Fibroblast of mammary gland (primary cell): ENCODE data around the gene ACO1.

Experiments
- DNase-seq: peaks from one replicate; pipeline ENCODE4 v3.0.0-alpha.2; 2010; ENCODE audit warnings: low read depth
- H3K4me3 ChIP-seq: 2 replicates; pipeline ENCODE4 v1.5.1; 2011; ENCODE audit warnings: low read depth, mild to moderate bottlenecking, low read length, moderate library complexity; ENCODE audit not compliant: control insufficient read depth
- CTCF ChIP-seq: conservative IDR thresholded peaks from 2 replicates; pipeline ENCODE4 v1.5.1; 2011; ENCODE audit warnings: low read depth, low read length, inconsistent platforms; ENCODE audit not compliant: control insufficient read depth, insufficient read depth

ACO1 gene

GRCh38 chr9:32384364-32385151, at the start of gene ACO1:
TSS of gene ACO1 (plus strand) at chr9:32384643. CDS start at chr9:32405507, 20,864 bp downstream.
- H3K4me3 ChIP-seq, result peak within 1 kb of the TSS; percentile 87
- TF ChIP-seq CTCF, result no peak

GRCh38 chr9:32334916-32335895, 49.2 kb upstream of the ACO1 start:
- DNase-seq, result no peak
- no peak for TF ChIP-seq CTCF
- H3K4me3 ChIP-seq, result no peak overlapping the region

More at GRCh38 chr9:32384364-32385151, at the start of gene ACO1:
- peak; percentile 77 for DNase-seq

GRCh38 chr9:32339424-32339823, 45.0 kb upstream of the ACO1 start:
- TF ChIP-seq CTCF, result no peak
- H3K4me3 ChIP-seq, result no peak overlapping the region
- DNase-seq, result no peak

DNA sequence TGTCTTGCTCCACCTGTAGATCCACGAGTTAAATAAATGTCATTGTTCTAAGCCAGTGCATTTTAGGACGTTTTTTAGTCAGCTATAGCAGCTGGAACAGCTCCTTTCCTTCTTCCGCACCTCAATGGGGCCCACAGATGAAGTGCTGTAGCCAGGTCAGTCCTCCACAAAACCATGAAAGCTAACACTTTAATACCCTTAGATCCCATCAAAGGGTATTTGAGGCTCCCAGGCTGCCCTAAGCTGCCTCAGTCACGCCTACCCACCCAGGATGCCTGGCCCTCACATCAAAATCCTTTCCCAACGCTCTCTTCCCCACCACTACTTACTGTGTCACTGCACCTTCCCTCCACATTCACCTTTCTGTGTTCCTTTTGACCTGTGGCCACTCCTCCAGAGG, 44.1 kb upstream of the ACO1 start:
- no peak overlapping the region for H3K4me3 ChIP-seq
- TF ChIP-seq CTCF, result no peak
- no peak for DNase-seq

DNA sequence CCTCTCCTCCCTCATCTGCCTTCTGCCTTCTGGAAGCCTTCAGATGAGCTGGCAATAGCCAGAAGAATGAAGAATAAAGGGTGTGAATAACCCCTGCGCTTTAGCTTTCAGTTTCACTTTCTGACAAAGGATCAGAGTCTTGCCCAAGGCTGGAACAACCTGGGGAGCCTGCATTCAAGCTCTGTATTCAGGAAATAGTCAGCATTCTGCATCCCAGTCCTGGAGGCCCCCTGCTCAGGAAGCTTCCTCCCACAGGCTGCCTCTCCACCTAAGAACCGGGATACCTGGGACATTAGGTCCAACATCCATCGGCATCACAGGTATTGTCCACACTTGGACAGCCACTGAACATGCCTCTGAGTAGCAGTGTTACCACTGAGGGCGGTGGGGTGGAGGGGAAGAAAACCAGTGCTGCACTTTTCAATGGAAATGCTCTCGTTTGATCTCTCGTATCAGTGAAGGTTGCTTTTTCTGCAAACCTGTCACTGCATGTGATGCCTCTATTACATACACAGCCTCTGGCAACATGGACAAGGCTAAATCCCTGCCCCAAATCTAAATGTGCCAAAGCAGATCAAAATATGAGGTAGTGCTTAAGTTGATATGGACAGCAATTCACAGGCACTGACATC, 39.8 kb upstream of the ACO1 start:
- DNase-seq, result peak; percentile 11
- TF ChIP-seq CTCF, result no peak
- H3K4me3 ChIP-seq, result no peak overlapping the region

GRCh38 chr9:32345243-32345642, 39.2 kb upstream of the ACO1 start:
- TF ChIP-seq CTCF, result no peak
- no peak for DNase-seq

More at GRCh38 chr9:32345243-32345642, 39.2 kb upstream of the ACO1 start:
- H3K4me3 ChIP-seq, result no peak overlapping the region
